ENCODE measurements around the gene TMEM82.

The TMEM82 gene

DNA sequence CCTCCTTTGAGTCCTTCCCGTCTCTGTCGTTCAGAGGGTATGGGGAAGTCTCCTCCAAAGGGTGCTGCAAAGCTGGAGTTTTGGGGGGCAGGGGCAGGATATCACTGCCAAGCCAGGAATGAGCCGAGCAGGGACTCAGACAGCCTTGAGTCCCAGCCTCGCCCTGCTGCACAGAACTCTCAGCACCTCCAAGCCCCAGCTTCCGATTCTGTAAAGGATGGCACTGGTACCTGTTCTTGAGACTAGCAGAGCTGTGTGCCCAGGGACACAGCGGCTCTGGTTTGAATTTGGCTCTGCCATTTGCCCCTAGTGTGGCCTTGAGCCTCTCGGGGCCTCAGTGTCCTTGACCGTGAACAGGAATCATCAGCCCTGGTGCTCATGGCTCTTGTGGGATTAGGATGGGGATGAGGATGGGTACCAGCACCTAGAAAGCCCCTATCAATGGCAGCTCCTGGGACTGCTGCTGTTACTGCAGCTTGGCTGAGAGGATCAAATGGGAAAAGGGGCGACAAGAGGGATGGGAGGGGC lies 14.8 kb downstream of the TMEM82 start:
- no peak for ATAC-seq
- DNase-seq, result no peak

DNA sequence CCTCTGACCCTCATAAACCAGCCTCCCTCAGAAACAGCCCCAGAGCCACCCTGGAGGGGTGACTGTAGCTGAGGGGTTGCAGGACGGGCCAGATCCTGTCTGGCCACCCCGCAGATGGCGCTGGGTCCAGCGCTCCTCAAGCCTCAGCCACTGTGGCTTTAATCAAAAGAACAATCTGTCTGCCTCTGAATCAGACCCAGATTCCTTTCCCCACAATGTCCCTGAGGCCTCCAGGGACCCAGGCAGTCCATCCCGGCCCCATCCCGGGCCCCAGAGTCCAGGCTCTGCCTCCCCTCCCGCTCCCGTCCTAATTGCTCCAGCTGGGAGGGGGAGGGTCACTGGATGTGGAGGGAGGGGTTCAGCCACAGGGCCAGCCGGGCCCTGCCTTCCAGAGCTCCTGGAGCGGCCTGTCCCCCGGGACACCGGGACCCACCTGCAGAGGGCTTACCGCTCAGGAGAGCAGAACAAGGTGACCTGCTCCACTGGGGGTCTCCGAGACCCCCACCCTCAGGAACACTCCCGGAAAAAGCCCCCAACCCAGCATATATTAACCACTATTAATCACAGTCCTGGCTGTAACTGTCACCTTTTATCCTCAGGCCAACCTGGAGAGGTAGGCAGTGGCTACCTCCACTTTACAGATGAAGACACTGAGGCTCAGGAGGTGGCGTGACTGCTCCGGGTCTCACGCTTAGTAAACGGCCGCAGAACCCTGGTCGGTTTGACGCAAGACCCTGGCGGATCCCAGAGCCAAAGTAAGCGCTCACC lies 15.5 kb downstream of the TMEM82 start:
- DNase-seq, result no peak
- ATAC-seq, result no peak

DNA sequence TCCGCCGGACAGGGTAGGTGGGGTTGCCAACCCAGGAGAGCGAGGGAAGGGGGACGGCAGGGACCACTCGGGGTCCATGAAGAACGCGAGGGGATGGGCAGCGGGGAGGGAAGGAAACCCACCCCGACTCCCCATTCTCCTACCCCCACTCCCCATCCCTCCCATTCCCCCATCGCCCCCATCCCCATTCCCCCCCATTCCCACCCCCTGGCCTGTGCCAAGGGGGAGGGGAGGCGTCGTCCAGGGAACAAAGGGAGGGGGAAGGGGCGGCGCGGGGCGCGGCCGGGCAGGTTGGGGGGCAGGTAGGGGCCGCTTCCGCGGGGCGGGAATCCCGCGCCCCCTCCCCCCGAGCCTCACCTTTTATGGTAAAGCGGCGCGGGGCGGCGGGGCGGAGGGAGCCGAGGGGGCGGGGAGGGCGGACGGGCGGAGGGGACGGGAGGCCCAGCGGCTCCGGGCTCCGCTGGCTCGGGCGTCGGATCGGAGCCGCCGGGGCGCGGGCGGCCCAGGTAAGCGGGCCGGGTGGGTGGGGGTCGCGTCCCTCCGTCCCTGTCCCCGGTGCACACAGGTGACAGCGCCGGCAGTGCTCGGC lies 16.1 kb downstream of the TMEM82 start, which contains the start of gene FBLIM1:
FBLIM1 (plus strand) TSS at position 453 of the 589 bp plus-strand sequence. CDS start 6,189 bp downstream, outside the sequence.
- no peak for DNase-seq
- ATAC-seq, result peak; percentile 17

DNA sequence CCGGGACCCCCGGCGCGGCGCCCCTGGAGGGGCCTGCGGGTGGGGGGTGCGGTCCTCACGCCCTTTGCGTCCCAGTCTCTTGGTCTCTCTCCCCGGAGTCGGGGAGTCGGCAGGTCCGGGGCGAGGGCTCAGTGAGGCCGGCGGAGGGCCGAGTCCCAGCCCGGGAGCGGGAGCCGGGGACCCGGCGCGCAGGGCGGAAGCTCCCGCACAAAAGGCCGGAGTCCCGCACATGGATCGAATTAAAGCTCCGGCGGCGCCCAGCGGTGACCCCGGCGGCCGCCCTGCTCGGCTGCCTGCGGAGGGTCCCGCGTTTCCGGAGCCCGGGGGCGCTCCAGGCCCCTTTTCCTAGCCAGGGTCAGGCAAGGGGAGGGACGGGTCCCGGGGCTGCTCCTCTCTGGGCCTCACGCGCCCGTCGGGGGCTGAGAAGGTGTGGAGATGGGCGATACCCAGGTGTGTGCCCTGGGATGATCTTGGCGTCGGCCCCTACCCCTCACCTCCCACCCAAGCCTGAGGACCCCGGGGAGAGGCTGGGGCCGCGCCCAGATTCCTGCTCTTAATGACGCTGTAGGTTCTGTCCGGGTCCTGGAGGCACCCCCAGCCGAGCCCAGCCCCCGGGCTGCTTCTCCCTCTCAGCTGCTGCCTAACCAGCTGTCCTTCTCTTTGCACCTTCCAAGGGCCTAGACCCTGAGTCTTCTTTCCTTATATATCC lies 16.8 kb downstream of the TMEM82 start:
- DNase-seq (no peak), ATAC-seq (no peak)

DNA sequence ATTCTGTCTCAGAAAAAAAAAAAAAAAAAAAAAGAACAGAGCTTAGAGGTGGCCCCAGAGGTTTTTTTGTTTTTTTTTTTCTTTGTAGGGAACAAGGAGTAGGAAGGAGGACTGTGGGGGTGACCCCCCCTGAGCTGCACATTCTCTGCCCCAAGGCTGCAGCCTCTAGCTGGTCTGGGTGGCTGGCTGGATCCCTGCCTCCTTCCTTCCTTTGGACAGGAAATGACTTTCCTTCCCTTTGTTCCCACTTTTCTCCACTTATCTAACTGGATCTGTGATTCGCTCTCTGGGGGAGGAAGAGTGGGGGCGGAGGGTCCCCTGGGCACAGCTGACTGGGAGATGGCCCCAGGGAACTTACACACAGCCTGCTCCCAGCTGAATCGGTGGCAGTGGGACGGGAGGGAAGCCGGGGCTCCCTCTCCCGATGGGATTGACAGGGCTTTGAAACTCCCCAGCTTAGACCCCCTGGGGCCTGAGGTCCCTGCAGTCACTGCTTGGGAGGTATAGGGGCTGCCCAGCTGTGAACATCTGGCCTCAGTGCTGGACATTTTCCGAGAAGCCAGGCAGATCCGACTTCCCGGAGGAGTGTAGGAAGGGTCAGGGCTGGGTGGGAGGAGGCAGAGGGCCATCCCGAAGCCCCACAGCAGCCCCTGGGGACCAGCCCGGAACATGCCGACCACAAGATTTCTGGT lies 18.4 kb downstream of the TMEM82 start:
- ATAC-seq, result no peak
- DNase-seq, result no peak

DNA sequence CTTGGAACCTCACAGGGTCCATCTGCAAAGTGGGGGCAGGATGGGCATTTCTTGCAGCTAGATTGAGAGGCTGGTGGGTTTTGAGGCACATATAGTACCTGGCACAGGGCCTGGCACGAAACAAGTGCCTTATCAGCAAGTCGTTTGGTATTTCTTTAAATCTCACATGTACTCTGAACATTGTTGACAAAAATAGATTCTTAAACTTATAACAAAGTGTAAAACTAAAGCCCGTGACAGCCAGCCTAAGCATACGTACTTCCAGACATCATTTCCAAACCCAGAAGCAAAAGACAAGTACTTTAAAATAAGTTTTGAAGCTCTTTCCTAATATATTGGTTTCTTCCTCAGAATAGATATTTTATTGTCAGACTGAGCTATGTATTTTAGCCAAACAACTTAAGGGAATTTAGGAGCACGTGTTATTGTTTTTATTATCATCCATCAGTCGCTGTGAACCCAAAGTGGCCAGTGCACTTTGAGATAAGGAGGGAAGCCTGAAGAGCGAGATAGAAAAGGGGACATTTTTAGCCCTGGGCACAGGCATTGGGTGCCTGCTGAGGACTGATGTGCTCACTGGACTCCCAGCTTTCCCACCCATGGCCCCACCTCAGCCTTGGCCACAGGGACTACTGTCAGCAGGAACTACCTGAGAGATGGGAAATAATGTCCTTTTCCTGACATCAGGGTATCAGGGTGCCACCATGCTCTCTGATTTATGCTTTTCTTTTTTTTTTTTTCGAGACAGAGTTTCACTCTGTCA lies 19.2 kb downstream of the TMEM82 start:
- DNase-seq, result no peak
- ATAC-seq, result no peak

DNA sequence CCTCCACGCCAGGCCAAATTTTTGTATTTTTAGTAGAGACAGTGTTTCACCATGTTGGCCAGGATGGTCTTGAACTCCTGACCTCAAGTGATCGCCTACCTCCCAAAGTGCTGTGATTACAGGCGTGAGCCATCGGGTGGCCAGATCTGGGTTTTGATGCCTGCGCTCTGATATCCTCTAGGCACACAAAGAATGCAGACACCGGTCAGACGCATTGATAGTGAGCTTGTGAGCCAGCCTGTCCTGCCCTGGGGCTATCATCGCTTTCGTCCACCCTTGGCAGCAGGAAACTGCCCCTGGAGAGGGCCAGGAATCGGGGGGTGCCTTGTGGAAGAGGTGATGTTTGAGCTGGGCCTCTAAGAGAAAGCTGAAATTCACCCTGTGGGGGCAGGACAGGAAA lies 20.2 kb downstream of the TMEM82 start:
- no peak for DNase-seq

DNA sequence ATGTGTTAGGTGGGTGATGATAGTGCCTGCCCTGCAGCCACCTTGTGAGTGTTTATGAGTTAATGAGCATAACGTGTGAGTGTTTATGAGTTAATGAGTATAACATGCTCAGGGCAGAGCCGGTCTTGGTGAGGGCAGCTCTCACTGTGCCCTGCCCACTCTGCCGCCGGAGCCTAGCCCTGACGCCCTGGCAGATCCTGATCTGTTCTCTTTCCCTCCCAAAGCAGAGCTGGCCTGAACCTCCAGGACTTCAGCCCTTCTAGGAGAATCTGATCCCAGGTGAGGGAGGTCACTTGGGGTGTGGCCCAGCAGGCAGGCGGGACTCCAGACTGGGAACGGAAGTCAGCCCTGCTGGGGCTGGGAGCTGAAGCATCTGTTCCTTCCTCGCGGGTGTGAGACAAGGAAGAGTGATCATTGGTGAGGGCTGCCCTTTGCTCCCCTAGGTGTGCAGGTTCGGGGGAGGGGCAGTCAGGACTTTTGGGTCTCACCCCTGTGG lies 22.0 kb downstream of the TMEM82 start:
- ATAC-seq, result peak; percentile 20
- no peak for DNase-seq

More for the DNA sequence above, 20.2 kb downstream of the TMEM82 start:
- ATAC-seq, result no peak

DNA sequence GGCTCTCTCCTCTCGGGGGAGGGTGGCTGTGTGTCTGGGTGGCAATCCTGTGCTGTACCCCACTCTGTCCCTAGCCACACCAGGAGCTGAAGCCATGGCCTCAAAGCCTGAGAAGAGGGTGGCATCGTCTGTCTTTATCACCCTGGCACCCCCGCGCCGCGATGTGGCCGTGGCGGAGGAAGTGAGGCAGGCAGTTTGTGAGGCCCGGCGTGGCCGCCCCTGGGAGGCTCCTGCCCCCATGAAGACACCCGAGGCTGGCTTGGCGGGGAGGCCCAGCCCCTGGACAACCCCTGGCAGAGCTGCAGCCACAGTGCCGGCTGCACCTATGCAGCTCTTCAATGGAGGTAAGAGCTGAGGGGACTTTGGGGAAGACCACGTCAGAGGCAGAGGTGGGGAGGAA lies 22.6 kb downstream of the TMEM82 start:
- DNase-seq, result no peak

DNA sequence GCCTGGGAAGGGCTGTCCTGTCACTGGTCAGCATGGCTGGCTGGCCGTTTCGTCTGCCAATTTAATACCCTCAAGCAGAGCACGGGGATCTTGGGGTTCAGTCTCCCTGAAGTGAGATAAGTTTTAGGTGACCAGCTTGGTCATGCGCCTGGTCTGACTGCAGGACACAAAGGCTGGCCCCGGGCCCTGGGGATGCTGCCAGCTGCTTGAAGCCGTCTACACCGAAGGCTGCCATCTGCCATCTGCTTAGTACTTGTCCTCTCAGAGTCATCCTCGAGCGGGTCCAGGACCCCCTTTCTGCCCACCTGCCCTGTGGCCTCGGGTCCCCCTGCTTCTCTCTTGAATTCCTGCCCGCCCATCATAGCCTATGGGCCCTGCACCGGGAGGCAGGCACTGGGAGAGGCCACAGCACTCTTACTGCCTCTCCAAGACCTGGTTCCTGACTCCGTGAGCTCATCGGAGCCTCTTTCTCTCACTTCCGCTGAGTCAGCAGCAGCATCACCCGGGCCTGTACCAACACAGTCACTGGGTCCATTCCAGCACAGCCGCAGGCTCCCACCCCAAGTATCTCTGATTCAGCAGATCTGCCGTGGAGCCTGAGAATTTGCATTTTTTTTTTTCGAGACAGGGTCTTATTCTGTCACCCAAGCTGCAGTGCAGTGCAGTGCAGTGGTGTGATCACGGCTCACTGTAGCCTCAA lies 23.3 kb downstream of the TMEM82 start:
- no peak for DNase-seq
- ATAC-seq, result no peak

More for the DNA sequence above, 22.6 kb downstream of the TMEM82 start:
- no peak for ATAC-seq

DNA sequence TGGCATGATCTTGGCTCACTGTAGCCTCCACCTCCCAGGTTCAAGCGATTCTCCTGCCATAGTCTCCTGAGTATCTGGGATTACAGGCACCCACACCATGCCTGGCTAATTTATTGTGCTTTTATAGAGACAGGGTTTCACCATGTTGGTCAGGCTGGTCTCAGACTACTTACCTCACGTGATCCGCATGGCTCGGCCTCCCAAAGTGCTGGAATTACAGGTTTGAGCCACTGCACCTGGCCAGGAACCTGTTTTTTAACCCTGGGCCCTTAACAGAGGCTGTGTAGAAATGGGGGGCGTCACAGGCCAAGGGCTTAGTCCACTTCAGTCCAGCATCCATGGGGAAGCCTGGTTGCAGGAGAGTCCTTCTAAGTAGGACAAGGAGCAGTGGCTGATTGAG lies 25.6 kb downstream of the TMEM82 start:
- ATAC-seq (no peak), DNase-seq (no peak)

DNA sequence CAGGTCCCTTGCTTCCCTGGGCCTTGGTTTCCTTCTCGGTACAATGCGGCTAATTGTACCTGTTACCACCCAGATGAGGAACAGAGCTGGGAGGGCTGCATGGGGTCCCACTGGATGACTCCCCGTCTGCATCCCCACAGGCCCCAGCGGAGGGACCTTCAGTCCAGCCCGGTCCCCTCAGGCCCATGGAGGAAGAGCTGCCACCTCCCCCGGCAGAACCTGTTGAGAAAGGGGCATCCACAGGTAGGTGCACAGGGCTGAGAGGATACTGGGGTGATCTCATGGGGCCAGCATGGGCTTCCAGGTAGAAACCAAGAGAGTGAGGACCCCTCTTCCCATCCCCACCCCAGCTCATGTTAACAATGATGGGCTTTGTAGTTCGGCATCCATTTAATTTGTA lies 26.1 kb downstream of the TMEM82 start:
- DNase-seq (no peak), ATAC-seq (no peak)

DNA sequence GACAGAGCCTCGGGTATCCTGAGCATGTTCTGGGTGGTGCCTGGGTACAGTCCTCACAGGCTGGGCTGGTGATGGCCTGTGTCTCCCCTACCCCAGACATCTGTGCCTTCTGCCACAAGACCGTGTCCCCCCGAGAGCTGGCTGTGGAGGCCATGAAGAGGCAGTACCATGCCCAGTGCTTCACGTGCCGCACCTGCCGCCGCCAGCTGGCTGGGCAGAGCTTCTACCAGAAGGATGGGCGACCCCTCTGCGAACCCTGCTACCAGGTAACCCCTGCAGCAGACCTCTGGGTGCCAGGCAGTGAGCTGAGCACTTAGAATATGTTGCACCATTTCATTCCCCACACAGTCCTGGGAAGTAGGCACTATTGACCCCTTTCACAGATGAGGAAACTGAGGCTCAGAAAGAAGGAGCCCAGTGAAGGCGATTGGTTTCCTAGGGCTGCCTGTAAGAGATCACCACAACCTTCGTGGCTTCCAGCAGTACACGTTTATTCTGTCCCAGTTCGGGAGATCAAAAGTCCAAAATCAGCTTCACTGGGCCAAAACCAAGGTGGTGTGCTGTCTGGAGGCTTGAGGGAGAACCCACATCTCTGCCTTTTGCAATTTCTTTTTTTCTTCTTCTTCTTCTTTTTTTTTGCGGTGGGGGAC lies 28.1 kb downstream of the TMEM82 start:
- ATAC-seq (no peak), DNase-seq (no peak)

DNA sequence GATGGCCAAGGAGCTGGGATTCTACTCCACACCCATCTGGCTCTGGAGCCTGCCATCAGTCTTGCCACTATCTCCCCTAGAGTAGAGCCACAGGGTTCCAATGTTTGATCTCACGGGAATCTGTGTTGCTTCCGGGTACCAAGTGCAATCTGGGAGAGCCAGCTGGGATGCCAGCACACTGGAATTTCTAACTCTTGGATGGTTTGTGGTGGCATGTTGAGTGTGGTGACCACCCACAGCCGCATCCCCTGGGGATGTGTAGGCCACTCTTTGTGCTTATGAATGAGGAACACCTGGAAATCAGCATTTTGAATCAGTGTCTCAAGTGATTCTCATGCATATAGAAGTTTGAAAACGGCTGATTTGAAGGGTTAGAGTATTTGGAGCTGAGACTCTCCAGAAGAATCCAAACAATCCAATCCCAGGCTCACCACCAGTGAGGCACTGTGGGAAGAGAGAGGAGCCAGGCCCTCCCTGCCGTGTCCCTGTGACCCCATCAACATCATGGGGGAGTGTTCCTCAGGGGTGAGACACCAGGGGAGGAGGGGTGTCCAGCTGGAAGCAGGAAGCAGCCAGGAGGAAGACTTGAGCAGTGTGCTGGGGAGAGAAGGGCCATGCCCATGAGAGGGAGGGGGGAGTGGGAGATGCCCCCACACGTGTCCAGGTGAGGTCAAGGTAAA lies 29.7 kb downstream of the TMEM82 start:
- DNase-seq, result no peak
- ATAC-seq, result no peak

DNA sequence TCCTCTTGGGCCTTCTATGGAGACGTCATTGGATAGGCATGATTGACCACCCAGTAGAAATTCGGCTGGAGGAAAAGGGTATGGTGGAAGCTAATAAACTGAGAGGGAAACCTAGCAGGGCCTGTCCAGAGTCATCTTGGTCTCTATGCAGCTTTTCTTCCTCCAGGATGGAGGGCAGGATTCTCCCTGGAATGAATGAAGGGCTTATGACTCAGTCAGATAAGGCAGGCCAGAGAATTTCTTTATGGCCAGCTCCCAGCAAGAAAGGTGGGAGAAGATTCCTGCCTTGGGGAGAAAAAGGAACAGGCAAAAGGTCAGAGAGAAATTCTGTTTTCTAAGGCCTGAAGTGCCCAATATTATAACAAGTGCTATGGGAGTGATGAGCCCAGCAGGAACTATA lies 33.4 kb downstream of the TMEM82 start:
- ATAC-seq (no peak), DNase-seq (no peak)

DNA sequence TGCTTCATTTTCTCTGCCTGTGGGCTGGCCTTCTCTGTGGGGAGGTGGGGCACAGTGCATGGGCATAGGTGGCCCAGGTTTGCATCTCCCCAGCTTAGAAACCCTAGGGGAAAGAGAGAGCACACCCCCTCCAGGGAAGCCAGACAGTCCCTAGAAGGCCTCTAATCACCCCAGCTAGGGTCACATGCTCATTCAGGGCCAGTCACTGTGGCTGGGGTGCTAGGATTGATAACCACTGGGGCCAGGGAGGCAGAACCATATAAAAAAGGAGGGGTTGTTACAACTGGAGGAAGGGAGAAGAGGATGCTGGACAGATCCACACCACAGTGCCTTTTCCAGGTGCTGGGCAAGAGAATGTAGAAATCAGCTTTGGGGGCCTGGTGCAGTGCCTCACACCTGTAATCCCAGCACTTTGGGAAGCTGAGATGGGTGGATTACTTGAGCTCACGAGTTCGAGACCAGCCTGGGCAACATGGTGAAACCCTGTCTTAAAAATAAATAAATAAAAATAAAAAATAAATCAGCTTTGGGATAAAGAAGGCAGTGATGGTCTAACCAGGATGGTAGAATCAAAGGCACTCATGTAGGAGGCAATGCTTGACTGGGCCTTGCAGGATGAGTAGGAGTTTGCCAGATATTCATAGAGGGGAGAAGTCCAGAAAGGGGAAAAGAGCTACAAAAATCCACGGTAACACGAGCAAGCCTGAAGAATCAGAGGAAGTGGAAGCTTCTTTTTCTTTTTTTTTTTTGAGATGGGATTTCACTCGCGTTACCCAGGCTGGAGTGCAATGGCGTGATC lies 35.8 kb downstream of the TMEM82 start:
- DNase-seq, result no peak
- ATAC-seq, result no peak

DNA sequence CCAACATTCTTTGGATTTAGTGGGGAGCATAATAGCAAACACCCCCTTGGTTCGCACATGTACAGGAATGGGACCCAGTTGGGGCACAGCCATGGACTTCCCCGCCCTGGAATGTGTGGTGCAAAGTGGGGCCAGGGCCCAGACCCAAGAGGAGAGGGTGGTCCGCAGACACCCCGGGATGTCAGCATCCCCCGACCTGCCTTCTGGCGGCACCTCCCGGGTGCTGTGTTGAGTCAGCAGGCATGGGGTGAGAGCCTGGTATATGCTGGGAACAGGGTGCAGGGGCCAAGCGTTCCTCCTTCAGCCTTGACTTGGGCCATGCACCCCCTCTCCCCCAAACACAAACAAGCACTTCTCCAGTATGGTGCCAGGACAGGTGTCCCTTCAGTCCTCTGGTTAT lies 43.4 kb downstream of the TMEM82 start:
- no peak for ATAC-seq
- no peak for DNase-seq

DNA sequence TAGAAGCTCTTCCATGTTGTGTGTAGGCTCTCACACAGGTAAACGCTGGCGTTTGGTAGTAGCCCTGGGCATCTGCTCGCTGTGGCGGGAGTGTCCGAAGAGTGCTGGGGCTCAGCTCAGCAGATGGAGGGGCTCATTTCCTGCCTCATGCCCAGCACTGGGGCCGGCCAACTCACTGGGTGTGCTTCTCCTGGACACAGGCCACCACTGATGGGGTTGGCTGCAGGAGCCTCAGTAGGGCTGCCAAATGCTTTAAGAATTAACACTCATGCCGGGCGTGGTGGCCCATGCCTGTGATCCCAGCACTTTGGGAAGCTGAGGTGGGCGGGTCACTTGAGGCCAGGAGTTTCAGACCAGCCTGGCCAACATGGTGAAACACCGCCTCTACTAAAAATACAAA lies 44.3 kb downstream of the TMEM82 start:
- no peak for DNase-seq
- ATAC-seq, result no peak
